Forelimb muscle (tissue), 1 donor: Measurements from ENCODE around the gene TMEM126A. TPM values are rescaled to one million over a fixed set of nuclear protein-coding genes. Genes with fewer than 3 reads are reported as not detected.

Experiments used
- DNase-seq: peaks from one replicate; pipeline ENCODE4 v3.0.0-alpha.2; 2013; ENCODE audit warnings: low read depth
- polyA plus RNA-seq: library from polyadenylated mRNA; unstranded; fragments of 120-200 nt; gene quantifications from one replicate; pipeline ENCODE4 v1.2.1, GENCODE V29; 2013; ENCODE audit not compliant: insufficient read length

Gene TMEM126A
- polyA plus RNA-seq, 1 donor, result 37.3 TPM

- no peak for DNase-seq
Observed at GRCh38 chr11:85695546-85695945, 47.8 kb downstream of the TMEM126A start.

DNA sequence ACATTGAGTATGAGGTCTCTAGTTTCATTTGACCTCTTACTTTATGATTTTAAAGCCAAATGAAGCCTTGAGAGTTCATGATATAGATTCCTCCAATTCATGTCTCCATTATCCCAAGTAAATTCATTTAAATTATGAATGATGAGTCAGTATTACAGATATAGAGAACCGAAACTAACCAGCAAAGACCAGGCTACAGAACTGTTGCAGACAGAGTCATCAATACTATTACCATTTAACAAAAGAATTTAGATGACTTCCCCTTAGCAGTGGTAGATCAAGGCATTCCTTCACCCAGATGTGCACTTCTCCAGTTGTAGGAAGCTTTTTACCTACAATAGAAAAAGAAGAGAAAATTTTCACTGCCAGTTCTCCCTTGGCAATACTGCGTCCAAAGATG lies 50.0 kb downstream of the TMEM126A start:
- no peak for DNase-seq

- no peak for DNase-seq
Observed at GRCh38 chr11:85698195-85698594, 50.4 kb downstream of the TMEM126A start.

DNA sequence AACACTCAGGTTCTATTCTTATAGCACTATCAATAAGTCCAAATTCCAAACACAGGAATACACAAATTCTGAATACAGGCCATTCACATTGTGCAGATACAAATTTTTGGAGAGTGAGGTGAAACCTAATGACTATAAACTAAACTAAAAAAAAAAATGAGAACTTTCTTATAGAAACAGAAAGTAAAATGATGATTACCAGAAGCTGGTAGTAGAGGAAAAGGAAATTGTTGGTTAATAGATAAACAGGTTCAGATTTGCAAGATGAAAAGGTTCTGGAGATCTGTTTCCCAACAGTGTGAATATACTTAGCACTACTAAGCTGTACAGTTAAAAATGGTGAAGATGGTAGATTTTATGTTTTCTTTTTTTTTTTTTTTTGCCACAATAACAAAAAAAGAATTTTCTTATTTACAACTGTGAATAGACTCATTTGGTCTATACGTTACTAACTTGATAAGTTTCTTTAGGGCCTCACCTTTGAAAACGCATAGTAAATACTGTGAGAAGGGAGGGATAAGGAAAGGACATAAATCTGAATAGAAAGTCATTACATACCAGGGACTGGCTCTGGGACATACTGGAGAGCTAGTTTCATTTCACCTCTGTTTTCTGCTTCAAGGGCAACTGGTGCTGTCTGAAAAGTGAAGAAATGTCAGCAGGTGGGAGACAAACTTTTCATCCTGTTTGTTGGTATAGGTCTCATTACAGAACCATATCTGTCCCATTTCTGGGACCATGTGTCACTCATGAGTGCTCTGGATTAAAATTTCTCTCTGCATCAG lies 52.4 kb downstream of the TMEM126A start:
- no peak for DNase-seq

- no peak for DNase-seq
Observed at GRCh38 chr11:85704967-85705366, 57.2 kb downstream of the TMEM126A start.

DNA sequence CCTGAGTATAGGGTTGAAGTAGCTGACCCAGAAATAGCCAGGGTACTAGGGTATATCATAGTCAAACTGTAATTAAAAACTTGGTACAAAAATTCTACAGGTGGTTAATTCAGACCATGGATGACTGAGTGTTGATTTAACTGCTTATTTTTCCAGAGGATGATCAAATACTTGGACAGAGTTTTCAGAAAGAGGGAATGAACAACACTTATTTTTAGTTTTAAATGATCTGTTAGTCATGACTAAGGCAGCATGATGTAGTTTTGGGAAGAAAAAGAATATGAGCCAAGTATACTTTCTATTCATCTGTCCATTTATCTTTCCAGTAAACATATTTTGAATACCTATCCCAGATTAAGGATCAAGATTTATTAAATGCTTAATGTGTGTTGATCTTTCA lies 58.0 kb downstream of the TMEM126A start:
- no peak for DNase-seq

Other genes starting within 250 kb of the TMEM126A start
- gene DLG2, start 20.6 kb upstream of the TMEM126A start, polyA plus RNA-seq, result 9.6 TPM
- gene TMEM126B, start 19.4 kb upstream of the TMEM126A start, polyA plus RNA-seq, result 40.6 TPM
- gene CREBZF, start 17.2 kb downstream of the TMEM126A start, polyA plus RNA-seq, result 51.8 TPM
- gene CCDC89, start 38.2 kb downstream of the TMEM126A start, polyA plus RNA-seq, result 2.8 TPM
- 78.9 TPM for gene SYTL2, start 163.2 kb downstream of the TMEM126A start, polyA plus RNA-seq
- gene CCDC83, start 207.4 kb downstream of the TMEM126A start, polyA plus RNA-seq, result not detected